Measurements from ENCODE around the gene B4GALT1. TPM values are rescaled to one million over a fixed set of nuclear protein-coding genes. Genes with fewer than 3 reads are reported as not detected.

B4GALT1 gene
- total RNA-seq, 3 donors from 2014 or later = 60.8 to 81.8 (median 66.2) TPM

DNA sequence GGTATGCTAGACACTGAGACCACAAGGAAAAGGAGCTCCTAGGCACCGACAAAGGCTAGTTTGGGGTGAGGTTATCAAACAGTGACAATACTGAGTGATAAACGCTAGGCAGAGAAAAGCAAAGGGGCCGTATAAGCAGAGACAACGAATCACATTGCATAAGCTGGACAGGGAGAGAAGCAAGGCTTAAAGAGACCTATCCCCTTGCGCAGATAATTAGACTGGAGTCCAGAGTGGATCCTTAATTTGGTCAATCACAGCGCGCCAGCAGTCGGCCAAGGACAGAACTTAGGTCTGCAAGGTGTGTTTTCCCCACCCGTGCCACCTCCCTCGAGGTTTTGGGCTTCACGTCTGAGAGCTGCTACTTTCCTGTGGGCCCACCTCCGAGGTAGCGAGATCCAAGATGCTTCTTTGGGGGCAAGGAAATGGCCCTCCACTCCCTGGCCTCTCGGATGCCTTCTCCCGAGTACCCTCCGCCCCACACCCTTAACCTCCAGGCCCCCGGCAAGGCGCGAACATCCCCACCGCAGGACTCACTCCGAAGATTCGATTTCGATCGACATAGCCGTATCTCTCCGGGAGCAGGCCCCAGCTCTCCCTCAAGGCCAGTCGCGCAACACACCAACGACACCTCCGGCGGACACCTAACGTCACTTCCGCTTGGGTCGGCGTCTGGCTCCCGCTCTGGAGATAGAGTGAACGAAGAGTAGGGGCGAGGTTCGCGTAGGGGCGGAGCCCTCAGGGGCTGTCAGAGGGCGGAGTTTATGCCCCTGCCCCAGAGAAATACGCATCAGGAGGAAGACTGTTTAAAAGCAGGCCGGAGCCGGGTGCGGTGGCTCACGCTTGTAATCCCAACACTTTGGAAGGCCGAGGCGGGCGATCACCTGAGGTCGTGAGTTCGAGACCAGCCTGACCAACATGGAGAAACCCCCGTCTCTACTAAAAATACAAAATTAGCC lies 90.8 kb downstream of the B4GALT1 start, which contains the start of gene SMU1:
Gene SMU1, minus strand, starts transcription at position 629 of the 959 bp plus-strand sequence. Its CDS starts 66 bp downstream, at position 563.
- intact Hi-C loops (cut with DNase I; ENCODE audit: low total_unique reads) = no loop called here
- TF ChIP-seq CTCF (IDR thresholded peaks at IDR 0.05) = no peak
- peak; percentile 82 to 98 (median 92) for TF ChIP-seq POLR2AphosphoS5 (IDR thresholded peaks at IDR 0.05)
- TF ChIP-seq POLR2A (IDR thresholded peaks at IDR 0.05) = peak; percentile 67
- Histone ChIP-seq H3K27me3 (no peaks in the 10 kb centered on the region), H3K4me3 (peak within 1 kb of the TSS; percentile 71 to 84 (median 83)), H3K4me1 (no peaks in the 10 kb centered on the region), H3K9me3 (no peaks in the 10 kb centered on the region), H3K36me3 (no peaks in the 10 kb centered on the region), H3K27ac (peak within 1 kb of the TSS; percentile 96)
- DNase-seq (ENCODE audit: low spot score in 2 of 2) = peak; percentile 96 to 97

GRCh38 chr9:33068991-33069390 lies 98.1 kb downstream of the B4GALT1 start:
- Histone ChIP-seq H3K9me3 (no peaks in the 10 kb centered on the region), H3K4me3 (no peak overlapping the region), H3K27ac (peak overlapping the region in 1 of 2 donors; percentile 61), H3K27me3 (no peaks in the 10 kb centered on the region), H3K4me1 (no peaks in the 10 kb centered on the region), H3K36me3 (peaks cover 4% of the 10 kb centered on the region)
- no peak for DNase-seq (ENCODE audit: low spot score in 2 of 2)
- intact Hi-C loops (cut with DNase I; ENCODE audit: low total_unique reads) = no loop called here
- TF ChIP-seq POLR2A (IDR thresholded peaks at IDR 0.05) (no peak), CTCF (IDR thresholded peaks at IDR 0.05) (no peak), POLR2AphosphoS5 (IDR thresholded peaks at IDR 0.05) (no peak)

DNA sequence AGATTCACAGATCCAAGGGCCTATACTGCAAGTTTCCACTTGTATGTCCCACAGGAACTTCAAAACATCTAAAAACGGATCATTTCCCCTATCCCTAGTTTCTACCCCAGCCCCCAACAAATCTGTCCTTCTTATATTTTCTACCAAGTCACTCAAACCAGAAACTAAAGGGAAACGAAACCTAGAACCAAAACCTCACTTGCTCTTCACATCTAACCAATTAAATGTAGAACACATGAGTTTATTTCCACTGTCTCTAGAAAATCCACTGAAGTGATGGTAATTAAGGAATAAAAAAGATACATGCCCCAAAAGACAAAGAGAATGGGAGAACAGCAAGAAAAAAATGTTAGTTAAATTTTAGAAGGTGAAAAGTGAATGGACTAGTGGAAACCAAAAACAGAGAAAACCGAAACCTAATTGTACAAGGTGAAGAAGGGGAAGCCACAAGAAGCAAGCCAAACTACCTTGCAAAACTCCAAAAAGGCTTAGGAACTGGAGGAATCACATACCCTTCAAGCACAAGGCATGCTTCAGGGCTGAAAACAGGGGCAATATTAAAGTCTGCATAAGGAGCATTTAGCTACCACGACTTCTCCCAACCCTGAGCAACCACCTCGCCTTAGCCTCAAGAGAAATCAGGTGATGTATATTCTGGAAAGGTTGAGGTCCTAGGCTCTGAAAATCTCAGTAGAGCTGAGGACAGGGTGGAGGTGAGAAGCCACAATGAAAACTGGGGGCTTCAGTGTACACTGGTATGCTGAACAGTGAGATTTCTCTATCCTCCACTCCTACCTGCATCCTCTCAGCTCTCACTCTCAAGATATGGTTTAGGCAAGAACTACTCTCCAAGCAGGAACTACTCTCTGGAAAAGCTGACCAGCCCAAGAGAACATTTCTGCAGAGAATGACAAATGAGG lies 101.7 kb downstream of the B4GALT1 start:
- TF ChIP-seq POLR2AphosphoS5 (IDR thresholded peaks at IDR 0.05) (no peak), CTCF (IDR thresholded peaks at IDR 0.05) (no peak), POLR2A (IDR thresholded peaks at IDR 0.05) (no peak)
- no peak overlapping the region for H3K27ac ChIP-seq
- H3K36me3 ChIP-seq = peaks cover 4% of the 10 kb centered on the region
- intact Hi-C loops (cut with DNase I; ENCODE audit: low total_unique reads) = no loop called here
- no peaks in the 10 kb centered on the region for H3K9me3 ChIP-seq
- H3K4me3 ChIP-seq = no peak overlapping the region
- H3K27me3 ChIP-seq = no peaks in the 10 kb centered on the region
- H3K4me1 ChIP-seq = no peaks in the 10 kb centered on the region
- no peak for DNase-seq (ENCODE audit: low spot score in 2 of 2)

Other genes starting within 250 kb of the B4GALT1 start
- 10 to 100 TPM; 24.8 to 34.1 (median 31.0) TPM for gene APTX, start 165.7 kb downstream of the B4GALT1 start, total RNA-seq
- 100 to 1,000 TPM in 1 of 3 donors, 10 to 100 TPM in 2; 76.6 to 122 (median 89.5) TPM for gene DNAJA1, start 142.1 kb downstream of the B4GALT1 start, total RNA-seq
- gene SMU1, start 90.7 kb downstream of the B4GALT1 start, total RNA-seq = 10 to 100 TPM; 19.8 to 22.1 (median 21.0) TPM
- not detected for gene SPINK4, start 72.8 kb upstream of the B4GALT1 start, total RNA-seq
- 10 to 100 TPM; 34.7 to 54.7 (median 44.9) TPM for gene BAG1, start 97.4 kb upstream of the B4GALT1 start, total RNA-seq
- 10 to 100 TPM; 63.1 to 73.4 (median 65.5) TPM for gene CHMP5, start 97.7 kb upstream of the B4GALT1 start, total RNA-seq
- 10 to 100 TPM; 36.3 to 45.5 (median 38.3) TPM for gene NFX1, start 123.2 kb upstream of the B4GALT1 start, total RNA-seq
- gene AQP7, start 235.2 kb upstream of the B4GALT1 start, total RNA-seq = 100 to 1,000 TPM in 1 of 3 donors, 10 to 100 TPM in 2; 29.3 to 193 (median 38.3) TPM

Data from breast epithelium (tissue), 4 donors.